NCI-H510A (cell line): ENCODE measurements around the gene KERA.

Experiments
- DNase-seq: peaks from one replicate; lab custom pipeline; 2025; lab: John Stamatoyannopoulos, UW

KERA gene

GRCh38 chr12:91073426-91073825 lies 15.6 kb upstream of the KERA start:
- no peak for DNase-seq

- no peak for DNase-seq
Observed at GRCh38 chr12:91072931-91073330, 15.1 kb upstream of the KERA start.

DNA sequence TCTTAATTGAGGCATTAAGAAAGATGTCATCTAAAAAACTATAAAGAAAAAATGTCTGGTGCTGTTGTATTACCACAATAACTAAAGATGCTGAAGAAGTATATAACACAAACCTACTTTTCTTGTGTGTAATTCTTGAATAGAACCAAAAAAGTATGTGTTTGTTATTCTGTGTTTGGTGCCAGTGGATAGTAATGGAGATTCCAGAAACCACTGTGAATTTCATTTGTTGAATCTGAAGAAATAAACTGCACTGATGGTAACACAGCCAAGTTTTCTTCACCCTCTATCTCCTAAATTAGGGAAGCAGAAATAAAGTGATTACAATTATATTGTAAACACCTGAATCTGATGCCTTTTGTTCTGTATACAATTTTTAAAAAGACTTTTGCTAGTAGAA lies 13.1 kb upstream of the KERA start:
- DNase-seq = no peak

DNA sequence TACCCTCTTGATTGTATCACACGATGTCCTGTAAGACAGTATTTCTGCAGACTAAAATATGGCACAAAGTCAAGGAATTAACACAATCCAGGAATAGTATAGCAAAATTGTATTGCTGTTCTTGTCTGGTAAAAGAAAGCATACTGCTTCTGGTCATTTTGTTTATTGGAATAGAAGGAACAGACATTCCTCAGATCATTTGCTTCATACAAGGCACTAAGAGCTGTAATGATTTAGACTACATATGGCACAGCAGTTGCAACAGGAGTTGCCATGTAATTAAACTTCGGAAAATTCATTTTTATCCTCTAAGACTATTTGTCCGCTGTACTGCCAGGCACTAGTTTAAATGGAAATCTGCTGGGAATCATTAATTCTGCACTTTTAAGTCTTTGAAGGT lies 7.6 kb upstream of the KERA start:
- no peak for DNase-seq

DNA sequence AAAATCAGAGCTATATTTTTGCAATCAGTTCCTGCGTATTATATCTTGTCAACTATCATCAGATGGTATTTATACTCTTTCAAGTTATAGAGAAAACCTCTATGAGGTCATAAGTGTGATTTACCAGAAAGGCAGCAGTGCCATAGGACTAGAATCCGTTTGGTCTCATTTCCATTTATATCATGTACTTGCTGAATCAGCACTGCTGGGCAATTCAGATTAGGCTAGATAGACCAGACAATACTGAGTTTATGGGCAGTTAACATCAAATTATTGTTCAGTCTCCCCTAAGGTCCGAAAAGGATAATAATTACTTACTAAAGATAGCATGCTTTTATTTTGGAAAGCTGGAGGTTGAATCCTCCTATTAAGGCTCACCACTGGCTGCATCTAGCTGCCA lies 6.8 kb upstream of the KERA start:
- DNase-seq = no peak

DNA sequence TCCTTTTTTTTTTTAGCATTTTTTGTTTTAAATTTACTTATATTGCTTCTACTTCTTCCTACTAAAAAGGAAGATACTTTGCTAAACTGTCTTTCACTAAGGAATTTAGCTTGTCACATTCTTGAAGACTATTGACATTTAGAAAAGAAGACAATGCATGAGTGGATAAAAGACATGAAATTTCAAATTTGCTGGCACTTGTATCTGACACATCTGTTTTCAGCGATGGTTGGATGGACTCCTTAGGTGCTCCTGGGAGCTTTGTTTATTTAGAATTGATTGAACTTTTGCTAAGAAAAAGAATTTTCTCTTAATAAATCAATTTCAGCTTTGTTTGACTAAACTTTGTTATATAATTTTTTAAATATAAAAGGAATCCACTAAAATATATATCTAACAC lies 3.3 kb upstream of the KERA start:
- no peak for DNase-seq

GRCh38 chr12:91059211-91059610 lies 1.4 kb upstream of the KERA start:
- no peak for DNase-seq

- DNase-seq = no peak
Observed at GRCh38 chr12:91058786-91059185, 962 bp upstream of the KERA start.

DNA sequence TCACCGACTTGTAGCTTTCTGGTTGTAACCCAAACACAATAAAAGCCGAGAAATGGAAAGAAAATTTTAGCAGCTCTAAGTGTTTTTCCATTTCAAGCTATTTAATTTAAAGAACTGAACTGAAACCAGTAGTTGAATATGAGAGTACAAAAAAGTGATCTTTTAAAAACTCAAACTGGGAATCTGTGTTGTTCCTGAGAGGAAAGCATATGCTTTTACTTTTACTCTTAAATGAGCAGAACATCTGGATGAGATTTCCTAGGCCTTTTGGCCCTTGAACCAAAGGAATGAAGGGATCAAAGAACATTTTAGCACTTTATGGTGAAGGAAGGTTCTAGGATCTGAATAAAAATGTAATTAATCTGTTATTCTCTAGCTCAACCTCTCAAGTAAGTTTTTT lies 1.3 kb downstream of the KERA start:
- DNase-seq = no peak

DNA sequence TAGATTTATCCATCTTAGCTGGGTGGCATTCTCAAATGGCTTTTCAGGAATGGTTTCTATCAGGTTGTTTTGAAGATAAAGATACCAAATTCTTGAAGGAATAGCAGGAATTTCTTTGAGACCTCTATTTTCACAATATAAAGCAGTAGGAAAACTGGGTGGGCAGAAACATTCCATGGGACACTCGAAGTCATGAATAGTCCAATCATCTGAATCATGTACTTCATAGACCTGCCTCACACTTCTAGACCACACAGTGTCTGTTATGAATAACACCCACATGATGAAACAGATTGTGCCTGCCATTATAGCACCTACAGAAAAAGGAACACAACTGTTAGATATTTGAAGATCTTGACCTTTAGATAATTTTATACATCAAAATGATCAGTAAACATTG lies 1.8 kb downstream of the KERA start:
- no peak for DNase-seq

DNA sequence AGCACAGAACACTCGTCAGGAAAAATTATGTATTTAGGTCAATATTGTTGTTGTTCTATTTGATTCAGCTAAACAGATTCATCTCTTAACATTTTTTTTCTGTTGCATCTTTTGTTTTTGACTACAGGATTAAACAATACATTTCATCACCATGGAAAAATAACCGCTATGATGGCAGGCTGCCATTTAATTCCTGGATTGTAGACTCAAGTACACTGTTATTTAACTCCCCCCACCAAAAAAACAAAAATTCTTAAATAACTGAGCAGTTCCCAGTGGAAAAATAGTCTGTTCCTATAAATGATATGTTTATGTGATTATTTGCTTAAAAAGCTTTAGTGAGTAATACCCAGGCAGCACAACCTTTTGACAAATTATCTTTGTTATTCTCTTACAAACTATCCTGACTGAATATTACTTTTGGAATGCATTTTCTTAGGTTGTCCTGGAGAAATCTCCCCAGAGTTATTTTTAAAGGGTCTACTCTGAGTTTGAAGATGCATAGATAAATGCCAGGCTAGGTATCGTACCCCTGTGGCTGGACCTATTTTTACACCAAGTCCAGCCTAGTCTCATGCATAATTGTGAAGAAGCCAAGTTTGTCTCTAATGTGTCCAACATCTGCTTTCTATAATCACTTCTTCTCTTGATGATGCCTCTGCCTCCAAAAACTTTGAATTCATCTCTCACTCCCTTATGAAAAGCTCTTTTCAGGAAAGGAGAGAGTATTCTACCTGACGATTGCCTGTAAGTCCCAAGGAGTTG lies 3.7 kb downstream of the KERA start:
- no peak for DNase-seq

GRCh38 chr12:91052026-91052425 lies 5.8 kb downstream of the KERA start:
- no peak for DNase-seq

GRCh38 chr12:91044586-91044985 lies 13.2 kb downstream of the KERA start:
- no peak for DNase-seq

GRCh38 chr12:91043408-91043807 lies 14.4 kb downstream of the KERA start:
- no peak for DNase-seq

- DNase-seq = no peak
Observed at GRCh38 chr12:91040096-91040755, 17.6 kb downstream of the KERA start.

DNA sequence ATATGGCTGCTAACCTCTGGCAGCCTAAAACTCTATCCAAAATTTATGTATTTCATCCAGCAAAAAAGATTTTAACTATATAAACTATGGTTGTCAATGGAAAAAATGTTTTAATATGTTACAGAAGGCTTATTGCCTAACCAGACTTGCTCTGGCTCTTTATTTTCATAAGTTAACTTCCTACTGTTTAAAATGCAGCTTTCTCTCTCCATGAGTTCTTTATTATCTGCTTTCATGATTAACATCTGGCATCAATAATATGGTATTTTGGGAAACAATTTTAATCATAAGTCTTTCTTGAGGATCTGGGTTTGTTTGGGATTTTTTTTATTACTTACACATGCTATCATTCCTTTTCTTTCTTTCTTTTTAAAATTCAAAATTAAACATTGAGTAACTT lies 20.5 kb downstream of the KERA start:
- DNase-seq = no peak

- no peak for DNase-seq
Observed at GRCh38 chr12:91033251-91033650, 24.6 kb downstream of the KERA start.

GRCh38 chr12:91023326-91024004 lies 34.4 kb downstream of the KERA start:
- no peak for DNase-seq

DNA sequence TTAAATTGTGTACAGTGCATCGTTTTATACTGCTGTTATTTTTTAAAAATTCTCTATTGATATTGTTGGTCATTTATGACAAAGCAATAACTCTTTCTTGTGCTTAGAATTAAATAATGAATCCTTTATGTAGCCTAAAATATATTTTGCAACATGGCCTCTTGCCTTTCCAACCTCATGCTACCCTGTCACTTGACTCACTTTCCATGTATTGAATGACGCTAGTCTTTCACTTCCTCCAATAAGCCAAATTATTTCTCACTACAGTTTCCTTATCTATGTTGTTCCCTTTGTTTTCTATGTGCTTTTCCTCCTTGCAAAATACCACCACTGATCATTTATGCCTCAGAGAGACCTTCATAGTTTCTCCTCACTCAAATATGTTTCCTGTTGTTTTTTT lies 36.7 kb downstream of the KERA start:
- no peak for DNase-seq

DNA sequence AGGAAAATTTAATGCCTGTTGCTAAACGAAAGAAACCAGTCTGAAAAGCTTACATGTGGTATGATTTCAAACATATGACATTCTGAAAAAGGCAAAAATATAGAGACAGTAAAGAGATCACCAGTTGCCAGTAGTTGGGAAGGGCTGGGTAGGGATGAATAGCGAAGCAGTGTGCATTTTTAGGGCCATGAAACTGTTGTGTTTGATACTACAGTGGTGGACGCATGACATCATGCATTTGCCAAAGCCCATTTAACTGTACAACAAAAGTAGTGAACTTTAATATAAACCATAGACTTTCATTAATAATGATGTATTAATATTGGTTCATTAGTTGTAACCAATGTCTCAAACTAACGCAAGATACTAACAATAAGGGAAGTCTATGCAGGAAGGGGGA lies 38.4 kb downstream of the KERA start:
- no peak for DNase-seq

- no peak for DNase-seq
Observed at GRCh38 chr12:91017511-91018263, 40.1 kb downstream of the KERA start.

GRCh38 chr12:91017043-91017442 lies 40.8 kb downstream of the KERA start:
- DNase-seq = no peak
